Adipocyte (in vitro differentiated cells): ENCODE data around the gene ARRB1.

Experiments used
- DNase-seq: peaks from one replicate; pipeline ENCODE4 v3.0.0-alpha.2; 2015; ENCODE audit warnings: low read depth
- H3K27me3 ChIP-seq: replicated peaks from 2 replicates; pipeline ENCODE4 v1.7.0; 2013; ENCODE audit warnings: mild to moderate bottlenecking, low read length, moderate library complexity; ENCODE audit not compliant: control insufficient read depth, insufficient read depth
- H3K36me3 ChIP-seq: 2 replicates; pipeline ENCODE4 v1.7.0; 2013; ENCODE audit warnings: low read length, mild to moderate bottlenecking, moderate library complexity; ENCODE audit not compliant: control insufficient read depth, insufficient read depth, severe bottlenecking
- H3K4me1 ChIP-seq: 2 replicates; pipeline ENCODE4 v1.7.0; 2013; ENCODE audit warnings: mild to moderate bottlenecking, low read length, moderate library complexity; ENCODE audit not compliant: control insufficient read depth, insufficient read depth
- H3K4me3 ChIP-seq: 2 replicates; pipeline ENCODE4 v1.7.0; 2013; ENCODE audit warnings: mild to moderate bottlenecking, low read length, moderate library complexity
- H3K9ac ChIP-seq: 2 replicates; pipeline ENCODE4 v1.7.0; 2013; ENCODE audit warnings: mild to moderate bottlenecking, low read length, moderate library complexity
- H3K9me3 ChIP-seq: 2 replicates; pipeline ENCODE4 v1.7.0; 2013; ENCODE audit warnings: mild to moderate bottlenecking, low read length, moderate library complexity; ENCODE audit not compliant: control insufficient read depth

The ARRB1 gene

DNA sequence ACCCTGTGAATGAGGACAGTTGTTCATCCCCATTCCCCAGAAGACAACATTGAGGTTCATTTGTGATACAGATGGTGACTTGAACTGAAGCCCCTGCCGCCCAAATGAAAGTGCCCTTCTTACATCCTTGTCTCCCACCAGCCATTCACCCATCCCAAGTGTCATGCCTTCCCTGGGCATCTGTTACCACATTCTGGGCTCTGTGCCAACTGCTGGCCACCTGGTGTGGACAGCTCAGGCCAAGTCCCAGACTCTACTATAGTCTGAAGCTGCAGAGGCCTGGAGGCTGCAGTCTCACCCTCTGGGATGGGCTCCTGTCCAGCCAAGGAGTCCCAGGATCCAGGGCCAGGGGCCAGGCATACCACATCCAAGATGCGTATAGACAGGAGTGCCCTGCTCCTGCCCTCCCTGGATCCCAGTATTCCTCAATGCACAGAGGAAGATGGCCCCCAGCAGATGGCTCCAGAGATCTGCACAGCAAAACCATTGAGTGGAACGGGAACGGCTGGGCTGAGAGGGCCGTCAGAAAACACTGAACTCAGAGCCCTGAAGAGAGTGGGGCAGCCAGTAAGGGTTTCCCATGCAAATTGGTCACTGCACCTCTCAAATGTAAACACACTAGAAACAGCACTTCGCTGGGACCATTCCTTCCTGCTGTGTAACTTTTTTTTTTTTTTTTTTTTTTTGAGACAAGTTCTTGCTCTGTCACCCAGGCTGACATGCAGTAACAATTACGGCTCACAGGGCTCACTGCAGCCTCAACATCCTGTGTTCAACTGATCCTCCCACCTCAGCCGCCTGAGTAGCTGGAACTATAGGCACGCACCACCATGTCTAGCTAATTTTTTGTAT lies 22.8 kb downstream of the ARRB1 start:
- DNase-seq, result peak; percentile 86
- H3K27me3 ChIP-seq, result no peaks in the 10 kb centered on the region
- no peaks in the 10 kb centered on the region for H3K9me3 ChIP-seq
- H3K36me3 ChIP-seq, result no peaks in the 10 kb centered on the region
- H3K4me1 ChIP-seq, result peaks cover 18% of the 10 kb centered on the region
- H3K9ac ChIP-seq, result no peak overlapping the region
- no peak overlapping the region for H3K4me3 ChIP-seq

DNA sequence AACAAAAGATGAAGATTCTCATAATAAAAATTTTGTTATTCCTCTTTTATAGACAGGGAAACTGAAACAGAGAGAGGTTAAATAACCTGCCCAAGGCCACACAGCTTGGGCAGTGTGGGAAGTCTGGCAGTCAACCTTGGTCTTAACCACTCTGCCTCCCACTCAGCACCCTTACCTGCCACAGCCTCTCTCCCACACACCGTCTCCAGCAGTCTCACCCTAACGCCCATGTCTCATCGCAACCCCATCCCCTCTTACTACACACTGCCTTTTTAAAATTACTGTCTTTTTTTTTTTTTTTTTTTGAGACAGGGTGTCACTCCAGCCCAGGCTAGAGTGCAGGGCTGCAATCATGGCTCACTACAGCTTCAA lies 25.0 kb downstream of the ARRB1 start:
- Histone ChIP-seq H3K9me3 (no peaks in the 10 kb centered on the region), H3K4me1 (peaks cover 18% of the 10 kb centered on the region), H3K27me3 (no peaks in the 10 kb centered on the region), H3K9ac (peak overlapping the region; percentile 60), H3K4me3 (no peak overlapping the region), H3K36me3 (no peaks in the 10 kb centered on the region)
- no peak for DNase-seq

DNA sequence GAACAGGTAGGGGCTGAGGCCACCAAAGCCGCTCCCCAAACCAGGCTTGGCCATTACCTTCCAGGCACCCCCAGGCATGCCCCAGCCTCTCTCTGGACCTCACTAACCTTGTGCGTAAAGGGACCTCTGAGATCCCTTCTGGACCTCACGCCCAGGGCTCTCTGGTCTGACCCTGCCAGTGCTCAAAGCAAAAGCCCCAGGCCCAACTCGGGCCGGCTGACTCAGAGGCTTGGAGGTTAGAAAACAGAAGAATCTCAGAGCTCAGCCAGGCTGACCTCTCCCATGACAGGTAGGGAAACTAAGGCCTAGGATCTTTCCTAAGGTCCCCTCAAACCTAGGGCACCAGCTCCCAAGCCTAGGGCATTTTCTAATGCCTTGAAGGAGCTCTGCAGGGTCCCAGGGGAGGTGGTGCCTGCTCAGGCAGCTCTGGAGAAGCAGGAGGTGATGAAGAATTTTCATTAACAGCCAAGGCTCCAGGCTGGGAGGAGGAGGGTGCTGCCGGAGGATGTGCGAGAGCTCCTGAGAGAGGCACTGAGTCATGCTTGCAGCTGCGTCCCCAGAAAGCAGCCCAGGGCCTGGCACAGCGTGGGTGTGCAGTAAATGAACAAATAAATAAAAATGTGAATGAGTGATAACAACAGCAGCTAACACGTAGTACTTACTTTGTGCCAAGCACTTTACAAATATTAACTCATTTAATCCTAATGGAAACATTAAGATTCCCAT lies 25.6 kb downstream of the ARRB1 start:
- Histone ChIP-seq H3K27me3 (no peaks in the 10 kb centered on the region), H3K4me1 (peaks cover 18% of the 10 kb centered on the region), H3K4me3 (no peak overlapping the region), H3K36me3 (no peaks in the 10 kb centered on the region), H3K9ac (peak overlapping the region; percentile 53), H3K9me3 (no peaks in the 10 kb centered on the region)
- peak; percentile 83 for DNase-seq

DNA sequence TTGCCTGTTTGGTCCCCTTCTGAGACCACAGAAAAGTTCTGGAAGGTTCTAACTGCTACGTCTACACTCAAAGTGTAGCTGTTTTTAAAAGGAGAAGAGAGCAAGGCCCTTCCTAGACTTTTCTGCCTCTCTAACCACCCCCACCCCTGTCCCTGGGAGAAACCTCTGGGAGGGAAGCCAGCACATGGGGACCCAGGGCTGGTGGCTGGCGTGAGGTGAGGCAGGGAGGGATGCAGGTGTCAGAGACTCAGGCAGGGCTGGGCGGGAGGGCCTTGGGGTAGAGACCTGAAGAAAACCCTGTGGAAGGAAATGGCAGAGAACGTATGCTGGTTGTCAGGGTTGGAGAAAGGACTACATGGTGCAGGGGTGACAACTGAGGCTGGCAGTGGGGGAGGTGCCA lies 26.7 kb downstream of the ARRB1 start:
- Histone ChIP-seq H3K4me1 (peaks cover 18% of the 10 kb centered on the region), H3K4me3 (no peak overlapping the region), H3K9ac (no peak overlapping the region), H3K27me3 (no peaks in the 10 kb centered on the region), H3K36me3 (no peaks in the 10 kb centered on the region), H3K9me3 (no peaks in the 10 kb centered on the region)
- DNase-seq, result no peak

DNA sequence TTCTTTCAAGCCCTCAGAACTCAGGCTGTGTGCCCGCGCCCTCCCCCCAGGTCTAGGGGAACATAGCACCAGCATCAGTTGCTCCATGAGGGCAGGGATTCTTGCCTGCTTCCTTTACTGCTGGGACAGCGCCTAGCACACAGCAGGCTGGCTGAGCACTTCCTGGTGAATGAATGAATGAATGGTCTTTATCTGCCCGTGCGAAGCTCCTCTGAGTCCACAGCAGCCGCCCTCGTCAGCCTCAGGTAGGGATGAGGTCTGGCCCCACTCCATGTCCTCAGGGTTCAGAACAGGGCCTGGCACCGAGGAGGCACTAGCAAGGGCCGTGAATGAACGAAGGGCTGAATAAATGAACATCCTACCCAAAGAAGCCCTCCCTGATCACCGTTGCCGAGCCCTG lies 27.3 kb downstream of the ARRB1 start:
- Histone ChIP-seq H3K4me3 (no peak overlapping the region), H3K36me3 (no peaks in the 10 kb centered on the region), H3K27me3 (no peaks in the 10 kb centered on the region), H3K4me1 (peaks cover 17% of the 10 kb centered on the region), H3K9ac (no peak overlapping the region), H3K9me3 (no peaks in the 10 kb centered on the region)
- no peak for DNase-seq

DNA sequence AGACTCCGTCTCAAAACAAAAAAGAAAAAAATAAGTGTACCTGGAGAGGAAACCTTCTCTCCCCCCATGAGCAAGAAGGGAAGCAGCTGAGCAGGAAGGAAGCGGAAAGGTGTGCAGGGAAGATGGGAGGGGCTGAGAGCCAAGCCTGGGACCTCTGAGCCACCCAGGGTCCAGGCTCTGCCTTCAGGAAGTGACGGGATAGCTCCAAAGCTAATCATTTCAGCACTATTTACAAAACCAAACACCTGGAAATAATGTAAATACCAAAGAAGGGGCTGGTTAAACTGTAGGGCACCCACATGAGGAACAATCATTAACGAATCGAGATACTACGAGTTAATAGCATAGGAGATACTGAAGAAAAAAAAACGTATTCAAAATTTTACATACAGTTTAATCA lies 27.9 kb downstream of the ARRB1 start:
- Histone ChIP-seq H3K27me3 (no peaks in the 10 kb centered on the region), H3K9me3 (no peaks in the 10 kb centered on the region), H3K4me1 (peaks cover 13% of the 10 kb centered on the region), H3K9ac (no peak overlapping the region), H3K36me3 (no peaks in the 10 kb centered on the region), H3K4me3 (no peak overlapping the region)
- DNase-seq, result no peak

DNA sequence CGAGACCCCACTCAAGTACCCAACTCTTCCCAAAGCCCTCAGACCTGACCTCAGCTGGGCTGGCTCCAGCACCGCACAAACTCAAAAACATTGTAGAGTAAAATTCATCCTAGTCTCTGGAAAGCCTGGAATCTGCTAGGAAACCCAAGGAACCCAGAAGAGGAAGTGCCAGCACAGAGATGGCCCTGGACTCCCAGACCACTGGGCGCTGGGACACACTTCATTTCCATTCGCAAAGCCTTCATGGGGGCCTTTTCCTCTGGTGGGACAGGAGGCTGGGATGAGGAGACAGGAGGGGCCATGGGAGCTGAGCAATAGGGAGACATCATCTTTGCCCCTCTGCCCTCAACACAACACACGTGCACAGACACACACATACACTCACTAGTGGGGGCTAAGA lies 30.8 kb downstream of the ARRB1 start:
- no peak for DNase-seq
- H3K36me3 ChIP-seq, result no peaks in the 10 kb centered on the region
- H3K9ac ChIP-seq, result no peak overlapping the region
- H3K27me3 ChIP-seq, result no peaks in the 10 kb centered on the region
- H3K9me3 ChIP-seq, result no peaks in the 10 kb centered on the region
- no peak overlapping the region for H3K4me3 ChIP-seq
- H3K4me1 ChIP-seq, result peaks cover 2% of the 10 kb centered on the region

DNA sequence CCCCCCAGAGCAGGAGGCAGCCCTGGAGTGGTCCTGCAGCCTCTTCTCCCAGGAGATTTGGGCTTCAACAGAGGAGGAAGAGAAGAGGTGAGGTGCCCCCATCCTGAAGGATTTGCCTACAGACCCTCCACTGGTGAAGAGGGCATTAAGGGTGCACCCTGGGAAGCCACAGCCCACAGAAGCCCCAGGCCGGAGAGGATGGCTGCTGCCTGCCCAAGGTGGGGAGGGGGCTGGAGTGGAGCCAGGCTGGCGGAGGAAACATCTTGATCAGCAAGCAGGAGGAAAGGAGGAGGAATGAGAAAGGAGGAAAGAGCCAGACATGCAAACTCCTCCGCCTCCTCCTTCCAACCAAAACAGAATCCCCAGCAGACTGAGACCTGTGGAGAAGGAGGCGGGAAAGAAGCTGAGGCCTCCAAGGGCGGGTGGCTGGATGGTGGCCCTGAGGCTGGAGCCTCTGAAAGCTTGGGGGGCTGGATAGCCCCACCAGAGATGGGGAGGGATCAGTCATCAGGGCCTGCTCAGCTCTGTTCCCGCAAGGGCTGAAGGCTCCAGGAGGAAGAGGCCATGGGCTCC lies 31.3 kb downstream of the ARRB1 start:
- Histone ChIP-seq H3K36me3 (no peaks in the 10 kb centered on the region), H3K9me3 (no peaks in the 10 kb centered on the region), H3K4me3 (no peak overlapping the region), H3K4me1 (no peaks in the 10 kb centered on the region), H3K27me3 (no peaks in the 10 kb centered on the region), H3K9ac (no peak overlapping the region)
- DNase-seq, result no peak

DNA sequence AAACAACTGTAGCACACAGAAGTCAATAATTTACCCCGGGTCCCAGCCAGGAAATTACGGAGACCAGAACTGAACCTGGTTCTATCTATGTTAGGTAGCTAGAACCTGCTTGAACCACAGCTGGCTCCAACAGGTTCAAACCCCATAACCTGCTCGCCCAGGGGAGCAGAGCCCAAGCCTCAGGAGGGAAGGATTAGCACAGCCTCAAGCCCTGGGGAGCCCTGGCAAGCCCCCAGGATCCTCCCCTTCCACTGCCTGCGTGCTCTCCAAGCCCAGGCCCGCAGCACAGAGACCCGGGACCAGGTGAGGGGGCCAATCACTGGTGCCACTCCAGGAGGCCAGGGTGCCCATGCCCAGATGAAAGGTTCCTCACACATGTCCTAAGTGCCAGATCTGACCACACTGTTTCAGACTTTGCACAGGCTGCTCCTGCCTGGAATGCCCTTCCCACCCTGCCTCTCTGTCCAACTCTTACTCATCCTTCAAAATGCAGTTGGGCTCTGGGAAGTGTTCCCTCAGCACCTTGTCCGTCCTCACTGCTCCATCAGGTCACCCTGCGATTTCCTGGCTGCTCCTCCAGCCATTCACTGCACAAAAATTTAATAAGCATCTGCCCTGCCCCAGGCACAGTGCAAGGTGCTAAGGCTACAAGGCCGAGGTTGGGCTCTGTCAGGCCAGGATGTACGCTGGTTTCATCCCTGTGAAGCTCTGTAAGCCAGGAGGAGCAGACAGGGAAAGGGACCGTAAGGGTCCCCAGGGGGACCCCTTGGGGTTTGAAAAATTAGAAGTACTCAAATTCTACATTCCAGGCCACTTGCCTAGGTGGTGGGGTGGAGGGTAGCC lies 32.2 kb downstream of the ARRB1 start:
- no peak for DNase-seq
- Histone ChIP-seq H3K36me3 (no peaks in the 10 kb centered on the region), H3K4me3 (no peak overlapping the region), H3K4me1 (peaks cover 1% of the 10 kb centered on the region), H3K27me3 (no peaks in the 10 kb centered on the region), H3K9ac (no peak overlapping the region), H3K9me3 (no peaks in the 10 kb centered on the region)

DNA sequence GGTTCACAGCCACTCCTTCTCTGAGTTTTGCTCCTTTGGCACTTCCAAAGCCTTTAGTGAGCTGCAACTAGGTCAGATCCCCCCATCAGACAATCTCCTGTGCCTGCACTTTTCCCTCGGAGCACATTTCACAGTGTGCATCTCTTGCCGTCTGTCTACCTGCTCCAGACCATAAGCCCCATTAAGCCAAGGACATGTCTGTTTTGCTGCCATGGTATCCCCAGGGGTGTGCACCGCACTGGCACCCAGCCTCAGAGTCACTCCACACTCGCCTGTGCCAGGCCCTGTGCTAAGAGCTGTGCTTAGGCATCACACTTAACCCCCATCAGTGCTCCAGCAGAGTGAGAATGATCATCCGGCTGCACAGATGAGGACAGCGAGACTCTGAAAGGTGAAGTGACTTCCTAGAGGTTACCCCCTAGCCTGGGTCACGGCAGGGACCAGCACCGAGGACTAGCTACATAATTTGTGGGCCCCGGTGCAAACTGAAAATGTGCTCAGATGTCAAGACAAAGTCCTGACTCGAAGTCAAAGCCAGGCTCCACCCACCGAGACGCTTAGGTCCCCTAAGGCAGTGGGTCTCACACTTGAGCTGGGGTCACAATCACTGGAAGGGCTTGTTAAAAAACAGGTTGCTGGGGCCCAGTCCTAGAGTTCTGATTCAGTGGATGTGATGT lies 33.9 kb downstream of the ARRB1 start:
- Histone ChIP-seq H3K36me3 (no peaks in the 10 kb centered on the region), H3K27me3 (no peaks in the 10 kb centered on the region), H3K9me3 (no peaks in the 10 kb centered on the region), H3K9ac (no peak overlapping the region), H3K4me3 (no peak overlapping the region), H3K4me1 (peaks cover 18% of the 10 kb centered on the region)
- DNase-seq, result no peak
